Lower leg skin (tissue), 3 donors: ENCODE results near the gene RASAL3.

Experiments
- CTCF ChIP-seq, 3 donors: fragments of 450-650 bp; IDR thresholded peaks; one replicate each; pipeline ENCODE4 v1.5.1; 2016; ENCODE audit warnings: antibody characterized with exemption in 3 of 3, mild to moderate bottlenecking in 3 of 3, moderate library complexity in 2 of 3
- POLR2A ChIP-seq, 2 donors: fragments of 450-650 bp; IDR thresholded peaks; one replicate each; pipeline ENCODE4 v1.6.1; 2016 to 2017; ENCODE audit warnings: antibody characterized with exemption in 2 of 2, mild to moderate bottlenecking in 1 of 2, moderate library complexity in 1 of 2

- TF ChIP-seq POLR2A (IDR thresholded peaks at IDR 0.05) (no peak), CTCF (IDR thresholded peaks at IDR 0.05) (no peak)
These were observed 47.5 kb upstream of the RASAL3 start for GRCh38 chr19:15511671-15512424.
